HepG2 (cell line): Measurements from ENCODE around the gene SSNA1.

Experiments used
- MEF2D ChIP-seq: sonication (generic); formaldehyde crosslinking; IDR thresholded peaks from 2 replicates; pipeline ENCODE4 v1.5.1; 2020; ENCODE audit warnings: mild to moderate bottlenecking, missing genetic modification reagents
- NR2F1 ChIP-seq, 2 experiments: fragments of 450-650 bp in 1 of 2; formaldehyde crosslinking in 1 of 2; IDR thresholded peaks; 2 replicates each; pipeline versions ENCODE4 v1.5.0 to v1.6.1; 2016 to 2020; ENCODE audit warnings: mild to moderate bottlenecking in 1 of 2, missing compliant biosample characterization in 1 of 2, missing genetic modification reagents in 1 of 2, moderate library complexity in 1 of 2
- ZKSCAN1 ChIP-seq: fragments of 150-350 bp; IDR thresholded peaks from 2 replicates; pipeline ENCODE4 v1.6.1; 2014; ENCODE audit warnings: low read length
- ZNF18 ChIP-seq: sonication (generic); formaldehyde crosslinking; IDR thresholded peaks from 2 replicates; pipeline ENCODE4 v1.8.0; 2022; ENCODE audit warnings: mild to moderate bottlenecking, missing genetic modification reagents; ENCODE audit not compliant: insufficient replicate concordance
- TF ChIP-seq, protein P1 (sequence below): sonication (generic); formaldehyde crosslinking; IDR thresholded peaks from 2 replicates; pipeline ENCODE4 v1.5.0; 2020; ENCODE audit warnings: mild to moderate bottlenecking, missing genetic modification reagents, moderate library complexity

GRCh38 chr9:137205126-137206069 lies 16.9 kb downstream of the SSNA1 start, which contains the start of the genes NDOR1 and TMEM203:
- TF ChIP-seq NR2F1 (CRISPR knock-in tag; IDR thresholded peaks at IDR 0.05) (no peak), MEF2D (CRISPR knock-in tag) (no peak), ZKSCAN1 (no peak), ZNF18 (CRISPR knock-in tag) (no peak)
- TF ChIP-seq, protein P1, sequence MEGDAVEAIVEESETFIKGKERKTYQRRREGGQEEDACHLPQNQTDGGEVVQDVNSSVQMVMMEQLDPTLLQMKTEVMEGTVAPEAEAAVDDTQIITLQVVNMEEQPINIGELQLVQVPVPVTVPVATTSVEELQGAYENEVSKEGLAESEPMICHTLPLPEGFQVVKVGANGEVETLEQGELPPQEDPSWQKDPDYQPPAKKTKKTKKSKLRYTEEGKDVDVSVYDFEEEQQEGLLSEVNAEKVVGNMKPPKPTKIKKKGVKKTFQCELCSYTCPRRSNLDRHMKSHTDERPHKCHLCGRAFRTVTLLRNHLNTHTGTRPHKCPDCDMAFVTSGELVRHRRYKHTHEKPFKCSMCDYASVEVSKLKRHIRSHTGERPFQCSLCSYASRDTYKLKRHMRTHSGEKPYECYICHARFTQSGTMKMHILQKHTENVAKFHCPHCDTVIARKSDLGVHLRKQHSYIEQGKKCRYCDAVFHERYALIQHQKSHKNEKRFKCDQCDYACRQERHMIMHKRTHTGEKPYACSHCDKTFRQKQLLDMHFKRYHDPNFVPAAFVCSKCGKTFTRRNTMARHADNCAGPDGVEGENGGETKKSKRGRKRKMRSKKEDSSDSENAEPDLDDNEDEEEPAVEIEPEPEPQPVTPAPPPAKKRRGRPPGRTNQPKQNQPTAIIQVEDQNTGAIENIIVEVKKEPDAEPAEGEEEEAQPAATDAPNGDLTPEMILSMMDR = no peak
